Measurements from ENCODE around the gene CALHM4.

DNA sequence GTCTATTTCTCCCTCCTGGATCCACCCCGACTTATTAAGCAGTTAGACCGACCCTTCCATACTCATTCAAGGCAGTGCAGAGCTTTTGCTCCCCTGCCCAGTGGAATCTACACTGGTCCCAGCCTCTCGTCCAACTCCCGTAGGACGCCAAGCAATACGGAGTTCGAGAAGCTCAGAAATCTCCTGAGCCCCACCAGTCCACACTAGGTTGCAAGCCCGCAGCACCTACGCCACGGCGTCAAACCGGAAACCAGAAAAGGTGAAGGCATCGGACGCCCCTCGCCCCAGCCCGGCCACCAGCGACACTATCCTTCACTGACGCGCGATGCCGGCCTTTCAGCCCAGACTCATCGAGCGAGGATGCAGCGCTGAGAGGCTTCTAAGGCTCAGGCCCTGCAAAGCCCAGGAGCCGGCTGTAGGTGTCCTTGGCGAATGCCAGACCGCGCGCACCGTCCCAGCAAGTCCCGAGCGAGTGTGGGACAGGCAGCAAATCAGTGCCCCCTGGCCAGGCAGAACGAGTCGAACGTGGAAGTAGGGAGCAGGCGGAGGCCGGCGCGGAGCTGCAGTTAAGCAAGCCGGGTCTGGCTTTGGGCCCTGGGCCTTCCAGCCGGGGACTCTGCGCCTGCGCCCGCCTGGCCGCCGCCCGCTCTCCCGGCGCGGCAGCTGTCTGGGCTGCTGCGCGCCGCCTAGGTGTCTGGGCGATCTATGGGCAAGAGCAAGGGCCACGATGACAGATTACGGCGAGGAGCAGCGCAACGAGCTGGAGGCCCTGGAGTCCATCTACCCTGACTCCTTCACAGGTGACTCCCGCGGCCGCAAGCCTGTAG, 17.5 kb downstream of the CALHM4 start, which contains the start of gene RWDD1:
- TF ChIP-seq, protein P1, sequence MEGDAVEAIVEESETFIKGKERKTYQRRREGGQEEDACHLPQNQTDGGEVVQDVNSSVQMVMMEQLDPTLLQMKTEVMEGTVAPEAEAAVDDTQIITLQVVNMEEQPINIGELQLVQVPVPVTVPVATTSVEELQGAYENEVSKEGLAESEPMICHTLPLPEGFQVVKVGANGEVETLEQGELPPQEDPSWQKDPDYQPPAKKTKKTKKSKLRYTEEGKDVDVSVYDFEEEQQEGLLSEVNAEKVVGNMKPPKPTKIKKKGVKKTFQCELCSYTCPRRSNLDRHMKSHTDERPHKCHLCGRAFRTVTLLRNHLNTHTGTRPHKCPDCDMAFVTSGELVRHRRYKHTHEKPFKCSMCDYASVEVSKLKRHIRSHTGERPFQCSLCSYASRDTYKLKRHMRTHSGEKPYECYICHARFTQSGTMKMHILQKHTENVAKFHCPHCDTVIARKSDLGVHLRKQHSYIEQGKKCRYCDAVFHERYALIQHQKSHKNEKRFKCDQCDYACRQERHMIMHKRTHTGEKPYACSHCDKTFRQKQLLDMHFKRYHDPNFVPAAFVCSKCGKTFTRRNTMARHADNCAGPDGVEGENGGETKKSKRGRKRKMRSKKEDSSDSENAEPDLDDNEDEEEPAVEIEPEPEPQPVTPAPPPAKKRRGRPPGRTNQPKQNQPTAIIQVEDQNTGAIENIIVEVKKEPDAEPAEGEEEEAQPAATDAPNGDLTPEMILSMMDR (conservative IDR thresholded peaks at IDR 0.05; ENCODE audit: low read length) = no peak; the same call in 1 of the 2 replicates
- TF ChIP-seq EZH2phosphoT487 (IDR thresholded peaks at IDR 0.05; ENCODE audit: borderline replicate concordance, low read depth, low read length) = no peak
